Activated CD8-positive, alpha-beta memory T cell treated with anti-CD3 and anti-CD28 coated beads for 36 hours (primary cell): Measurements from ENCODE around the gene TRIM9. TPM values are rescaled to one million over a fixed set of nuclear protein-coding genes. Genes with fewer than 3 reads are reported as not detected.

Source experiments
- CTCF ChIA-PET: fragments of 350-600 bp; sonication (Branson Sonifier 250); formaldehyde crosslinking; loops from one replicate; lab custom pipeline; 2021; ENCODE audit warnings: antibody characterized with exemption; lab: Charles Lee
- POLR2A ChIA-PET: fragments of 350-600 bp; sonication (Branson Sonifier 250); formaldehyde crosslinking; loops from one replicate; lab custom pipeline; 2021; ENCODE audit warnings: antibody characterized with exemption; lab: Charles Lee
- total RNA-seq, 2 experiments: library from RNA; stranded (reverse); gene quantifications; one replicate each; pipeline ENCODE4 v1.2.3, GENCODE V29; 2021

Gene TRIM9
- total RNA-seq, 2 experiments from 2014 or later = 1.6 to 2.0 TPM

- ChIA-PET CTCF (interaction anchor here (1.3 kb wide), 1 partner anchor 32 kb away, joined by 3 read pairs; no protein-coding TSS in a partner anchor), POLR2A (interaction anchor here (1.1 kb wide), 1 partner anchor 18 kb away, joined by 3 read pairs; no protein-coding TSS in a partner anchor)
Observed at GRCh38 chr14:51095854-51096823, 1.2 kb upstream of the TRIM9 start.

DNA sequence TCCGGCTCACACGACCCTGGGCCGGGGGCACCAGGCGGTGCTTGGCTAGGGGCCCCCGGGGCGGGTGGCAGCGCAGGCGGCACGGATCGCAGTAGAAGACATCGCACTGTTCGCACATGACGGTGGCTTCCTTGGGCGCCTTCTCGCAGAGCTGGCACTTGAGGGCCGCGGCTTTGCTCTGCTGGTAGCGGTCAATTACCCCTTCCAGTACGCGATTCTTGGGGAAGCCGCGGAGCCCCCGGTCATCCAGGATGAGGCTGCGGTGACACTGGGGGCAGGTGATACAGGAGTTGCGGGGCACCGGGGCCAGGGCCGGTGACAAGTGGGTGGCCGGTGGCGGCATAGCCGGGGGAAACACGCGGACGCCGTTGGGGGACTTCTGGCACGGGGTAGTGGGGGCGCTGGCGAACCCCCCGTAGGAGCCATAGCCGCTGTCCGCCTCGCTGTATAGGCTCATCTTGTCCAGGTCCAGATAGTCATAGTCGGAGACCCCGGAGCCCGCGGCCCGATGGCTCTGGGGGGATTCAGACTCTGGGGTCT lies 553 bp downstream of the TRIM9 start:
- ChIA-PET CTCF (interaction anchor here (1.0 kb wide), 1 partner anchor 685 kb away, joined by 3 read pairs; no protein-coding TSS in a partner anchor), POLR2A (interaction anchor here (1.0 kb wide), 1 partner anchor 146 kb away, joined by 4 read pairs; the partner anchor contains the start of gene TMX1)

DNA sequence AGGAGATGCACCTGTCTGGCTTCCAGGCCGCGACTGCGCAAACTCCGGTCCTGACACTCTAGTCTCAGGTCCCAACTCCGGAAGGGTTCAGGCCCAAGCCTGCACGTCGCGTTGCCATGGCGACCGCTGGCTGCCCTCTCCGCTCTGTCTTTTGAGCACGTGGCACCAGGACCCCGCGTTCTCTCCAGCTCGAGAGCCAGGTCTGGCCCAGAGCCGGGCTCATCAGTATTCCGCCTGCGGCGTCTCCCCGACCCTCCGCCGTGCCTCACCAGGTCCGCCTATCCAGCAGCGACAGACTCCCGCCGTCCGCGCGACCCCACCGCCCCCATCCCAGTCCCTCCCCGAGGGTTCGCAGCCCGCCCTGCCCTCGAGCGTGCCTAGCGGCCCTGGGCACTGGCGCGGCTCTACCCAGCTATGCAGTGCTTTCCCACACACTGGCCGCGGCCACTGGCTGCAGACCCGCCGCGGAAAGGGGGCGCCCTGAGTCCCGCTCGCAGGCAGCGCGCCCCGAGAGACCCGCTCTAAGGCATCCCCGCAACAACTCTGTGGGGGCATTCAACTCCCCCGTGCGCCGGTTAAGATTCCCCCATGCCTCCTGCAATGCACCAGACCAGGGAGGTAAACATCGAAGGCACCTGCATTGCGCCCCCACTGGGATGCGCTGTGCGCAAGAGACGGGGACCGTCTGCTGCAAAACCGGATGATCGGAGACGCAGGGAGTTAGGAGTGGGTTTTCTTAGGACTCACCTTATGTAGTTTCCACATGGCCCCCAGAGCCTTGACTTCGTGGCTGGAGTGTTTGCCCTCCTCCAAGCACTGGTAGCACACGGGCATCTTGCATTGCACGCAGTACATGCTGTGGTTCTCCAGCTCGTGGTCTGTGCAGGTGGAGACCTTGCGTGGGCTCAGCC lies 1.3 kb downstream of the TRIM9 start:
- ChIA-PET POLR2A (no interaction called here), CTCF (interaction anchor here (1.0 kb wide), 1 partner anchor 686 kb away, joined by 3 read pairs; no protein-coding TSS in a partner anchor)

GRCh38 chr14:51092965-51093364 lies 1.9 kb downstream of the TRIM9 start:
- ChIA-PET POLR2A (no interaction called here), CTCF (interaction anchor here (1.0 kb wide), 1 partner anchor 687 kb away, joined by 3 read pairs; no protein-coding TSS in a partner anchor)

GRCh38 chr14:51089278-51089677 lies 5.6 kb downstream of the TRIM9 start:
- ChIA-PET CTCF (no interaction called here), POLR2A (no interaction called here)

DNA sequence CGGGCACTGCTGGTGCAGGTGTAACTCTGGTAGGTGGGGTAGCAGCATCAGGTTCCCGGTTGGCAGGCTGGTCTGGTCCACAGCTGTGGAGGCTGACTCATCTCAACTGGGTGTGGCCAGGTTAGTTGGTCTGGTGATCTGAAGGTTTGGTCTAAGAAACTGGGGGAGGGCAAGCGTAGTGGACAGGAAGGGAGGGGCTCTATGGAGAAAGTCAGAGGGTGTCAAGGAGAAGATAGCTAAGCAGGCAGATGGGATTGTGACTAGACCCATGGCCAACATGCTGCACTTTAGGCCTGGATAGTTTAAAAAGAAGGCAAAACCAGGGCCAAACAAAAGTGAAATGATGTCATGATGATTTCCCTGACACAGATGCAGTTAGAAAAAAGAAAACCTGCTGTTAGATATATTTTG lies 7.9 kb downstream of the TRIM9 start:
- CTCF ChIA-PET = no interaction called here
- POLR2A ChIA-PET = no interaction called here

DNA sequence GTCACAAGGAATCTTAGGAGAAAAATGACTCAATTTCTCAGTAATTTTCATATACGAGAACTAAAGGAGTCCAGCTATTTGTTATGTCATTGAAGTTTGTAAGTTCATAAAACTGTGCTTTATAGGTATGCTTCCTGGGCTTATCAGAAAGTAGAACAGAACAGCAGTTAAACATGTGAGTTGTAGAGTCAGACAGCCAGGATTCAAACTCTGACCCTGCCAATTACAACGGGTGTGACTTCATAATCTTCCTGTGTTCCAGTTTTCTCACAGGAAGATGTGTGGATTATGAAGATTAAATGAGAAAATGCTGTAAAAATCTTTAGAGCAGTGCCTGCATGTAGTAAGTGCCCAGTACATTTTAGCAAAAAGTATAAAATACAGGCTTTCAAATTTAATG lies 8.9 kb downstream of the TRIM9 start:
- CTCF ChIA-PET = no interaction called here
- POLR2A ChIA-PET = no interaction called here

DNA sequence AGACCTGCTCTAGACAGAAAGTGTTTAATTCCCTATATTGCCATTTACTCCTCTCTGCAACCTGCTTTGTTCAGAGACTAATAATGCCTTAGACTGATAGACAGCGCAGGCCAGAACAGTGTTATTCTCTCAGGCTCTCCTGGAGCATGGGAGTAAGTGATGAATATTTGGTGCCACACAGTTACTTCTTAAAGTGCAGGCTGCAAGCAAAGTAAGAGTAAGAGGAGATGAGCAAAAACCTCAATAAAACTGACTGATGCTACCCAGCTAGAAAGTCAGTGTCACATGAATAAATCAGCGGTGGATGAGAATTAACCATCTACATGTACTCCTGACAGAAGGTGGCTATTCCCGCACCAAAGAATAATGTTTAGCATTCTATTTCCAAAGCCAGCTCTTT lies 9.9 kb downstream of the TRIM9 start:
- POLR2A ChIA-PET = interaction anchor here (0.9 kb wide), 1 partner anchor 19 kb away, joined by 3 read pairs; no protein-coding TSS in a partner anchor
- CTCF ChIA-PET = no interaction called here

DNA sequence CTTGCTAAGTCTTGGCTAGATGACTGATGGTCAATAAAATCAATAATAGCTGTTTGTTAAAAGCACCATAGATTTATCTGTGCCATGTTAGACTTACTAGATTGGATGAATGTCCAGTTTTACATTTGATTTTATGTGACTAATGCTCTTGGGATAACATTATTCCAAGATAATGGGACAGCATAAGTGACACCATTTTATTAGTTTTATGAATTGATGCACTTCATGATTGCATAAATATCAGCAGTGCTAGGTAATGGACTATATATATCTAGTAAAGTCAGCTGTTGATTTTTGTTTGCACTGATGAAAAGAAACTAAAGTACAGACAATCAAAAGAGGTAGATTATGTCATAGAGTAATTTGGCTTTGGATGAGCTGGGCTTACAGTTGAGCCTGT lies 10.4 kb downstream of the TRIM9 start:
- ChIA-PET POLR2A (interaction anchor here (0.9 kb wide), 1 partner anchor 19 kb away, joined by 3 read pairs; no protein-coding TSS in a partner anchor), CTCF (no interaction called here)

DNA sequence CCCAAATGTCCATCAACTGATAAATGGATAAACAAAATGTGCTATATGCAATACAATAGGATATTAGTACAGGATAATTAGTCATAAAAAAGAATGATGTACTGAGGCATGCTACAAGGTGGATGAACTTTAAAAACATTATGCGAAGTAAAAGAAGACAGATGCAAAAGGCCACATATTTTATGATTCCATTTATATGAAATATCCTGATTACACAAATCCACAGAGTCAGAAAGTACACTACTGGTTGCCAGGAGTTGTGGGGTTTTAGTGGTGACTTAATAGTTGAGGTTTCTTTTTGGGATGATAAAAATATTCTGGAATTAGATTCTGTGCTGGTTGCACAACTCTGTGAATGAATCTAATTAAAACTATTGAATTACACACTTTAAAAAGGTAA lies 12.6 kb downstream of the TRIM9 start:
- CTCF ChIA-PET = no interaction called here
- POLR2A ChIA-PET = no interaction called here

- POLR2A ChIA-PET = no interaction called here
- CTCF ChIA-PET = no interaction called here
Observed at GRCh38 chr14:51081712-51082111, 13.2 kb downstream of the TRIM9 start.

DNA sequence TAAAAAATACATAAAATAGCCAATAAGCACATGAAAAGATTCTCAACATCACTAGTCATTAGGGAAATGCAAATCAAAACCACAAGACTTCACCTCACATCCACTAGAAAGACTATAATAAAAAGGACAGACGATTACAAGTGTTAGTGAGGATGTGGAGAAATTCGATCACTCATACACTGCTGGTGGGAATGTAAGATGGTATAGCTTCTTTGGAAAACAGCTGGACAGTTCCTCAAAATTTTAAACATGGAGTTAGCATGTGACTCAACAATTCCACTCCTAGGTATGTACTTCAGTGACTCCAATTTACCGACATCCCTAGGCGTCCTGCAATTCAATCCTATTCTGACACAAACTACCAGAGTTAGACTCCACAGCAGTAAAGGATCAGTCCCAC lies 13.7 kb downstream of the TRIM9 start:
- POLR2A ChIA-PET = no interaction called here

GRCh38 chr14:51080645-51081044 lies 14.3 kb downstream of the TRIM9 start:
- CTCF ChIA-PET = no interaction called here
- POLR2A ChIA-PET = no interaction called here

More for the DNA sequence above, 13.7 kb downstream of the TRIM9 start:
- CTCF ChIA-PET = no interaction called here

GRCh38 chr14:51079489-51079888 lies 15.4 kb downstream of the TRIM9 start:
- CTCF ChIA-PET = no interaction called here
- POLR2A ChIA-PET = no interaction called here

DNA sequence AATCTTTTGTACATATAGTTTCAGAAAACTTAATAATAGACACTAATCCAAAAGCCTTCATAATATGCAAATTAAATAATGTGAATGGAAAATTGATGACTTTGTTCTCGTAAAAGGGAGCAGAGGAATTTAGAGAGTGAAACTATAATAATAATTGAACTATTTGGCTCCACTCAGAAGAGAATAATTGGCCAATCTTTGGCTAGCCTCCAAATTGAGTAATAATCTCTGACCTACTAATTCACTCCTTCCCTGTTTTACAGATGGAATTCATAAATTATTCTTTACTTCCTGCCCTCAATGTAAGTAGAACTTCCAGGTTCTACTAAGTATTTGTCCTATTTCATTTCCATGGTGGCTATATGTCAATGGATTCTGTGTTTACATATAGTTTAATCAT lies 15.8 kb downstream of the TRIM9 start:
- CTCF ChIA-PET = no interaction called here
- POLR2A ChIA-PET = no interaction called here

DNA sequence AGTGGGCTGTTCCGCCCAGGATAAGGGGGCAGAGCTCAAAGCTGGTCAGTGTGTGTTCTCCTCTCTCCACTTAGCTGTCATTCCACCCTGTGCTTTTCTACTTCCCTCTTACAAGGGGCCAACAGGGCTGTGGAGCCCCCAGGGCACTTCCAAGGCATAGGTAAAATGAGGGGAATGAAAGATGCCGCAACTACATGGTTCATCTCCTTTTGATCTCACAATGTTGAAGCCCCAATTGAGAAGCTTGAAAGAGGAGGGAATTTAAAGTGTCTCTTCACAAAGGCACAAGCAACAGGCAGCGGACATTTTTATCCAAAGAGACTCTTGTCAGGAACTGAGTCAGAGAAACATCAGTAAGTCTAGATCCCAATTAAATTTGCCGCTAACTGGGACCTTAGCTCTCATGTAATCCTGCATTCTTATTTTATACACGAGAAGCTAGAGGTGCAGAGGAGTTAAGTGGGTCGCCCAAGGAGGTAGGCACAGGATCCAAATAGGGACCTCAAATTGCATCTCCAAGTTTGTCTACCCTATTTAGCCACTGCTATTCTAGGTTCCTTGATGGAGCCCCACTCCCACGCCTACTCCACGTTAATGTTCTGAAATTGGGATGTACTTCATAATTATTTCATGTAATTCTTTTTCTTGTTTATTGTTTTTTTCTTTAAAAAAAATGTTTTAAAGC lies 20.1 kb downstream of the TRIM9 start:
- ChIA-PET POLR2A (no interaction called here), CTCF (no interaction called here)

DNA sequence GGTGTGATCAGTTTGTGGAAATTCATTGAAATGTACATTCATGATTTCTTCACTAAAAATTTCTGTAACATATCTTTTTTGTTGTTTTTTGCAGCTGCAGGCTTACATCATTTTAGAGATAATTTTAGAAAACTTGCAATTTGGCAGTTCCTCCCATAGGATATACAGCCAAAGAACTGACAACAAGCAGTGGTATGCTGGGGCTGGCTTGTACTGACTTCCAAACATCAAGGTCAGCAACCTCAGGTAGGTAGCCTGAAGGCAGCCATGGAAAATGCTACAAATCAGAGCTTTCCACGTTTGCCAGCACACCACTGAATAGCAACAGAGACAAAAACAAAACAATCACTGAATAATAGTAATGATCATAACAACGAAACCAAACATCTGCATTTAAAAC lies 21.2 kb downstream of the TRIM9 start:
- ChIA-PET POLR2A (no interaction called here), CTCF (no interaction called here)

- ChIA-PET POLR2A (no interaction called here), CTCF (no interaction called here)
Observed at GRCh38 chr14:51072976-51073375, 21.9 kb downstream of the TRIM9 start.

DNA sequence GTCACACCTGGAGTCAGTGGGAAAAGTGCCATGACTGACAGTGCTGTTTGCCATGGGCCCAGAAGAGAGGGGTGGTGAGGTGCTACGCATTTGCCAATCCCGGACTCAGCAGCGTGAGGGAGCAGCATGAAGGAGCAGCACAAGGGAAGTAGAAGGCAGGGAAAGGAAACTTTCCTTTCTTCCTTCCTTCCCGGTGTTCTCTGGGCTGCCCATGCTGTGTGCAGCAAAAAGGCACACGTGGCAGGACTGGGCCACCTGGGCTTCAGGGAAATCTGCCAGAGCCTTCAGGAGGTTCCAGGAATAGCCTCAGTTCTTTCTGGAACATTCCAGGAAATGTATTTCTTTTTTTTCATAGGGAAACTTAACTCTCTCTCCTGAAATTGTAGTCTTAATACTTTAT lies 23.0 kb downstream of the TRIM9 start:
- CTCF ChIA-PET = interaction anchor here (0.7 kb wide), 1 partner anchor 287 kb away, joined by 3 read pairs; no protein-coding TSS in a partner anchor
- POLR2A ChIA-PET = no interaction called here
